Measurements from ENCODE around the gene CD93.

GRCh38 chr20:23061262-23061661 is 24.9 kb downstream of the CD93 start:
- no peak for TF ChIP-seq CTCF (IDR thresholded peaks at IDR 0.05)
- TF ChIP-seq POLR2A (IDR thresholded peaks at IDR 0.05) = no peak

Data from testis (tissue), 2 donors.